Measurements from ENCODE around the gene TMEM231. TPM values are rescaled to one million over a fixed set of nuclear protein-coding genes. Genes with fewer than 3 reads are reported as not detected.
"Not testable (repeated sequence)": the region's sequence is repeated elsewhere in the genome, so short reads cannot be mapped to it uniquely, and the experiment has no call there.

TMEM231 gene
- total and polyA plus RNA-seq, 2 donors (not counting 3 experiments of a cell fraction or from before 2014, with no cell fraction given): 10.0 to 35.8 TPM

GRCh38 chr16:75541236-75541635 is 14.8 kb downstream of the TMEM231 start:
- no peak overlapping the region for H3K9ac ChIP-seq (replicated peaks; ENCODE audit: extremely low read depth, insufficient read depth, low read length)
- H4K20me1 ChIP-seq (replicated peaks; ENCODE audit: control insufficient read depth, extremely low read depth, insufficient read depth, low read length): no peaks in the 10 kb centered on the region
- H3K4me1 ChIP-seq (ENCODE audit: control insufficient read depth, extremely low read depth, insufficient read depth, low read length): no peaks in the 10 kb centered on the region
- no peak for TF ChIP-seq FOS (IDR thresholded peaks at IDR 0.05; ENCODE audit: borderline replicate concordance, insufficient read depth, low read length)
- TF ChIP-seq POLR2A (IDR thresholded peaks at IDR 0.05; ENCODE audit: low read depth, low read length): no peak
- TF ChIP-seq CTCF (IDR thresholded peaks at IDR 0.05; ENCODE audit: extremely low read depth in 1 of 2, insufficient read depth in 1 of 2, low read depth in 1 of 2, low read length in 2 of 2): no peak
- no peak for TF ChIP-seq MAX (IDR thresholded peaks at IDR 0.05; ENCODE audit: insufficient read depth, insufficient read length)
- TF ChIP-seq EZH2 (IDR thresholded peaks at IDR 0.05; ENCODE audit: borderline replicate concordance, low read depth, low read length, severe bottlenecking): no peak
- no peak for TF ChIP-seq JUN (IDR thresholded peaks at IDR 0.05; ENCODE audit: borderline replicate concordance, insufficient read depth, insufficient read length, low read depth)
- no peaks in the 10 kb centered on the region for H3K9me3 ChIP-seq (replicated peaks; ENCODE audit: control insufficient read depth, insufficient read depth, low read length)
- no TSS peak for BruUV-seq (replicated peaks)
- POLR2A ChIA-PET: no interaction called here
- no peak overlapping the region for H3K27ac ChIP-seq (ENCODE audit: insufficient read depth, low read depth, low read length)
- DNase-seq (ENCODE audit: low read depth, low spot score) (no peak), FAIRE-seq (no peak)
- no peak overlapping the region for H3K4me2 ChIP-seq (ENCODE audit: insufficient read depth, low read length)
- dilution Hi-C loops (cut with MboI; ENCODE audit: extremely low pct_ligation_motif_present, low sequenced_read_pairs) (no loop called here), intact Hi-C loops (cut with micrococcal nuclease) (no loop called here)
- H3K9me1 ChIP-seq (replicated peaks; ENCODE audit: control insufficient read depth, extremely low read depth, insufficient read depth, low read length): no peaks in the 10 kb centered on the region
- CTCF ChIA-PET: no interaction called here
- no peaks in the 10 kb centered on the region for H3K36me3 ChIP-seq (ENCODE audit: control insufficient read depth in 2 of 2, extremely low read depth in 1 of 2, insufficient read depth in 2 of 2, low read length in 2 of 2)
- no peak overlapping the region for H2AFZ ChIP-seq (ENCODE audit: low read depth, low read length)
- H3K27me3 ChIP-seq (ENCODE audit: control insufficient read depth in 2 of 2, insufficient read depth in 2 of 2, low read length in 2 of 2): no peaks in the 10 kb centered on the region
- H3K79me2 ChIP-seq (ENCODE audit: control insufficient read depth, insufficient read depth, low read length): no peaks in the 10 kb centered on the region
- no peak overlapping the region for H3K4me3 ChIP-seq (replicated peaks in 1 of 3; ENCODE audit: insufficient read depth in 1 of 3, low read depth in 1 of 3, low read length in 3 of 3)

GRCh38 chr16:75538882-75539565 is 17.0 kb downstream of the TMEM231 start:
- DNase-seq (ENCODE audit: low read depth, low spot score); intact Hi-C loops (cut with micrococcal nuclease); H2AFZ ChIP-seq (ENCODE audit: low read depth, low read length); H3K9me1 ChIP-seq (replicated peaks; ENCODE audit: control insufficient read depth, extremely low read depth, insufficient read depth, low read length); H3K9ac ChIP-seq (replicated peaks; ENCODE audit: extremely low read depth, insufficient read depth, low read length); POLR2A ChIA-PET; H3K4me3 ChIP-seq (replicated peaks in 1 of 3; ENCODE audit: insufficient read depth in 1 of 3, low read depth in 1 of 3, low read length in 3 of 3); dilution Hi-C loops (cut with MboI; ENCODE audit: extremely low pct_ligation_motif_present, low sequenced_read_pairs); H3K9me3 ChIP-seq (replicated peaks; ENCODE audit: control insufficient read depth, insufficient read depth, low read length); H3K36me3 ChIP-seq (ENCODE audit: control insufficient read depth in 2 of 2, extremely low read depth in 1 of 2, insufficient read depth in 2 of 2, low read length in 2 of 2); H3K4me2 ChIP-seq (ENCODE audit: insufficient read depth, low read length); BruUV-seq (replicated peaks); H3K79me2 ChIP-seq (ENCODE audit: control insufficient read depth, insufficient read depth, low read length); H3K27me3 ChIP-seq (ENCODE audit: control insufficient read depth in 2 of 2, insufficient read depth in 2 of 2, low read length in 2 of 2); H3K4me1 ChIP-seq (ENCODE audit: control insufficient read depth, extremely low read depth, insufficient read depth, low read length); H3K27ac ChIP-seq (ENCODE audit: insufficient read depth, low read depth, low read length); H4K20me1 ChIP-seq (replicated peaks; ENCODE audit: control insufficient read depth, extremely low read depth, insufficient read depth, low read length): not testable (repeated sequence)
- FAIRE-seq: peak; percentile 69
- CTCF ChIA-PET: interaction anchor here (0.8 to 1.5 kb wide), 3 partner anchors 11 to 21 kb away, joined by 3 to 5 read pairs (median 4); no protein-coding TSS in a partner anchor
